Activated naive CD8-positive, alpha-beta T cell (primary cell): Measurements from ENCODE around the gene ZBED1.
"Not testable (repeated sequence)": the region's sequence is repeated elsewhere in the genome, so short reads cannot be mapped to it uniquely, and the experiment has no call there.

Experiments
- H3K27ac Mint-ChIP-seq: one replicate; pipeline ENCODE4 v1.8.0; 2021; ENCODE audit warnings: mixed read lengths
- H3K27me3 Mint-ChIP-seq: one replicate; pipeline ENCODE4 v1.8.0; 2021; ENCODE audit warnings: mixed read lengths
- H3K36me3 Mint-ChIP-seq: one replicate; pipeline ENCODE4 v1.8.0; 2021; ENCODE audit warnings: mixed read lengths
- H3K4me1 Mint-ChIP-seq: one replicate; pipeline ENCODE4 v1.8.0; 2021; ENCODE audit warnings: low read depth, mixed read lengths
- H3K4me3 Mint-ChIP-seq: one replicate; pipeline ENCODE4 v1.8.0; 2021; ENCODE audit warnings: mild to moderate bottlenecking, mixed read lengths
- H3K9me3 Mint-ChIP-seq: one replicate; pipeline ENCODE4 v1.8.0; 2021; ENCODE audit warnings: low read depth, mixed read lengths

The ZBED1 gene

DNA sequence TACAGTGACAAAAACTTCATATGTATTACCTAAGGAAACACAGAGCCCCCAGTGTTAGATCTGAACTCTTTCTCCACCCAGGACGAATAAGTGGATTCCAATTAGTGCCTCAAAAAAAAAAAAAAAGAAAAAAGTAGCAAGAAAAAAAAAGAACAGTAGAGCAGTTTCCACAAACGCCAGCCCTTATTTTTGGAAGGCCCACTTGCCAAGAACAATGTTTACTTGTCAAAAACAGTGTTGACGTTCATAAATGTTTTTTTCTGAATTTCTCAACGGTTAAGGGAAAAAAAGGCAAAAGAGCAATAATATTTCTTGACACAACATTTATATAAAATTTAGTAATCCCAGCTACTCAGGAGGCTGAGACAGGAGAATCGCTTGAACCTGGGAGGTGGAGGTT, 38.7 kb downstream of the ZBED1 start:
- no peak overlapping the region for H3K27ac Mint-ChIP-seq
- no peaks in the 10 kb centered on the region for H3K9me3 Mint-ChIP-seq
- peaks cover 1% of the 10 kb centered on the region for H3K4me1 Mint-ChIP-seq
- no peak overlapping the region for H3K4me3 Mint-ChIP-seq
- H3K27me3 Mint-ChIP-seq = no peaks in the 10 kb centered on the region
- H3K36me3 Mint-ChIP-seq = peaks cover 7% of the 10 kb centered on the region

DNA sequence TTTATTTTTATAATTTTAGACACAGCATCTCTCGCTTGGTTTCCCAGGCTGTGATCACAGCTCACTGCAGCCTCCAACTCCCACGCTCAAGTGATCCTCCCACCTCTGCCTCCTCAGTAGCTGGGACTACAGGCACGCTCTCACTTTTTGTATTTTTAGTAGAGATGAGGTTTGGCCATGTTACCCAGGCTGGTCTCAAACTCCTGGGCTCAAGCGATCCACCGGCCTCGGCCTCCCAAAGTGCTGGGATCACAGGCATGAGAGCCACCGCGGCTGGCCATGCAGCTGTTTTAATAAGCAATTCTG, 39.1 kb downstream of the ZBED1 start:
- Mint-ChIP-seq H3K27me3 (no peaks in the 10 kb centered on the region), H3K4me3 (no peak overlapping the region), H3K27ac (no peak overlapping the region), H3K9me3 (no peaks in the 10 kb centered on the region), H3K4me1 (peaks cover 3% of the 10 kb centered on the region), H3K36me3 (peaks cover 7% of the 10 kb centered on the region)

DNA sequence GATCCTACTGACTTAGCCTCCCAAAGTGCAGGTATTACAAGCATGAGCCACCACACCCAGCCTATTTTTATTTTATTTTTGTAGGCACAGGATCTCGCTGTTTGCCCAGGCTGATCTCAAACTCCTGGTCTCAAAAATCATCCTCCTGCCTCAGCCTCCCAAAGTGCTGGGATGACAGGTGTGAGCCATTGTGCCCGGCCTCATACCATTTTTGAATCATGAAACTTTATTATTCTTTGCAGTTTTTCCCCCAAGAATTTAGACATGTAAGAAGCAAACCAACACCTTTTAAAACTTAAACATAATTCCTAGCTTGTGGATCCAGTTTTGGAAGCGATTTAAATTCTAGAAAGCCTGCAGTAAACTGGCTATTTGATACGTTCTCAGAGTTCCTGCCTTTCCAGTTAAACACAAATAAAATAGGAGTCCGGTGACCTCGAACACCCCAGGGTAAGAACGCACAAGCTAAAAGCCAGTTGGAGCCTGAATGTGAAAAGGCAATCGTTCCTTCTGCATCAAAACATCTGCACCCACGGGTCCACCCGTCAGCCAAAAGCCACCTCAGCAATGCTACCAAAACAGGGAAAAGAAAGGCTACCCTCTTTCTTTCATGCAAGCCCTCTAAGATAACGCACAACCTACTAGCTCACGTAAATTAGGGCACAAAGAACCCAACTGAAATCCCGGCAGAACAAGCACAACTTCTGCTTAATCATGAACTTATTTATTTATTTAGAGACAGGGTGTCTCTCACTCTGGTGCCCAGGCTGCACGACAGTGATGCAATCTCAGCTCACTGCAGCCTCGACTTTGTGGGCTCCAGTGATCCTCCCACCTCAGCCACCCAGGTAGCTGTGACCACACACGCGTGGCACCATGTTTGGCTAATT, 39.7 kb downstream of the ZBED1 start:
- H3K9me3 Mint-ChIP-seq, H3K4me1 Mint-ChIP-seq, H3K36me3 Mint-ChIP-seq, H3K27ac Mint-ChIP-seq, H3K4me3 Mint-ChIP-seq, H3K27me3 Mint-ChIP-seq: not testable (repeated sequence)

DNA sequence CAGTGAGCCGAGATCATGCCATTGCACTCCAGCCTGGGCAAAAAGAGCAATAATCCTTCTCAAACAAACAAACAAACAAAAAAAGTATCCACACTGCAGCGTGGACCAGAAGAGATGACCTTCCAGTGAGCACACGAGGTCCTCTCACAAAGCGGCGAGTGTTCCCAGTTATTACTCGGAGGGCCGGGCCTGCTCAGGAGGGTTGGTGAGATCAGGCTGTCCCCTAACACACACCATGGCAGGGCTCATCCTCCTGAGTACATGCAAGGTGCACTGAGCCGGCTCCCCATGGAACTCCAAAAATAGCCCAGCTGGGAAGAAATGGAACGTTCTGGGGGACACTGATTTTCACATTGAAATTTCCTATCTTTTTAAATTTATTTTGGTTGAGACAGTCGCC, 40.7 kb downstream of the ZBED1 start:
- not testable (repeated sequence) for H3K4me3 Mint-ChIP-seq, H3K4me1 Mint-ChIP-seq, H3K27me3 Mint-ChIP-seq, H3K36me3 Mint-ChIP-seq, H3K9me3 Mint-ChIP-seq, H3K27ac Mint-ChIP-seq

DNA sequence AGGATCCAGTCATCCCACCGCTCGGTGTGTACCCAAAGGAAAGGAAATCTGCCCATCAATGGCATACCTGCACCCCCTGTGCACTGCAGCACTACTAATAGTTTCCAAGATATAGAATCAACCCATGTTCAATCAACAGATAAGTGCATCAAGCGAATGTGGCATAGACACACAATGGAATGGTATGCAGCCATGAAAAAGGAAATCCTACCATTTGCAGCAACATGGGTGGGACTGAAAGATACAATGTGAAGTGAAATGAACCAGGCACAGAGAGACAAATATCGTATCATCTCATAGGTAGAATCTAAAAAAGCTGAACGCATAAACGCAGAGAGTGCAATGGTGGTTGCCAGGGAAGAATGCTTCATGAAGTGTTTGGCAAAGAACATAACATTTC, 42.5 kb downstream of the ZBED1 start:
- H3K4me1 Mint-ChIP-seq = peaks cover 3% of the 10 kb centered on the region
- peaks cover 5% of the 10 kb centered on the region for H3K36me3 Mint-ChIP-seq
- H3K9me3 Mint-ChIP-seq = no peaks in the 10 kb centered on the region
- no peaks in the 10 kb centered on the region for H3K27me3 Mint-ChIP-seq
- no peak overlapping the region for H3K27ac Mint-ChIP-seq
- no peak overlapping the region for H3K4me3 Mint-ChIP-seq

DNA sequence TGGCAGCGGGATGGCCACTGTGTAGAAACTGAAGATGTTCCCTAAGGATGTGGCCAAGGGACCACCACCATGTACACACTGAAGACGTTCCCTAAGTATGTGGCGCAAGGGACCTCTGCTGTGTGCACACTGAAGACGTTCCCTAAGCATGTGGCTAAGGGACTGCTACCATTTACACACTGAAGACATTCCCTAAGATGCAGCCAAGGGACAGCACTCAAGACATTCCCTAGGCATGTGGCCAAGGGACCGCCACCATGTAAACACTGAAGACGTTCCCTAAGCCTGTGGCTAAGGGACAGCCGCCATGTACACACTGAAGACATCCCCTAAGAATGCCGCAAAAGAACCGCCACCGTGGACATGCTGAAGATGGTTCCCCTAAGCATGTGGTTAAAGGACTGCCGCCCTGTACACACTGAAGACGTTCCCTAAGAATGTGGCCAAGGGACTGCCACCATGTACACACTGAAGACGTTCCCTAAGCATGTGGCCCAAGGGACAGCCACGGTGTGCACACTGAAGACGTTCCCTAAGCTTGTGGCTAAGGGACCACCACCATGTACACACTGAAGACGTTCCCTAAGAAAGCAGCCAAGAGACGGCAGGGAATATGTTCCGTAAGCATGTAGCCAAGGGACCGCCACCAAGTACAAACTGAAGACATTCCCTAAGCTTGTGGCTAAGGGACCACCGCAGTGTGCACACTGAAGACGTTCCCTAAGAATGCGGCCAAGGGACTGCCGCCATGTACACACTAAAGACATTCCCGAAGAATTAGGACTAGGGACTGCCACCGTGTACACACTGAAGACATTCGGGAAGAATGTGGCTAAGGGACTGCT, 43.3 kb downstream of the ZBED1 start:
- H3K4me3 Mint-ChIP-seq = no peak overlapping the region
- H3K27me3 Mint-ChIP-seq = no peaks in the 10 kb centered on the region
- H3K9me3 Mint-ChIP-seq = no peaks in the 10 kb centered on the region
- H3K27ac Mint-ChIP-seq = no peak overlapping the region
- peaks cover 11% of the 10 kb centered on the region for H3K36me3 Mint-ChIP-seq
- peaks cover 3% of the 10 kb centered on the region for H3K4me1 Mint-ChIP-seq

DNA sequence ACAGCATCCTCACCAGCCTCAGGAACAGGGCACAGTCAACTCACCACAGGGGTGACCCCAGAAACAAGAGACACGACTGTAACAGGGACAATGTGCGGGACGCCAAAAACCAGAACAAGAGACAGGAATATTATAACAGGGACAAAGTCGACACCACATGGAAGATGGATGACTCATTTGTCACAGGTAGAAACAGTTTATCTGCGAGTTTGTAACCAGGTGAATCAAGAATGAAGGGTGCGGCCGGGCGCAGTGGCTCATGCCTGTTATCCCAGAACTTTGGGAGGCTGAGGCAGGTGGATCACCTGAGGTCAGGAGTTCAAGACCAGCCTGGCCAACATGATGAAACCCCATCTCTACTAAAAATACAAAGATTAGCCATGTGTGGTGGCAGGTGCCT, 44.7 kb downstream of the ZBED1 start:
- not testable (repeated sequence) for H3K9me3 Mint-ChIP-seq, H3K27ac Mint-ChIP-seq, H3K27me3 Mint-ChIP-seq, H3K4me3 Mint-ChIP-seq
- Mint-ChIP-seq H3K36me3 (peaks cover 12% of the 10 kb centered on the region), H3K4me1 (peaks cover 10% of the 10 kb centered on the region)

DNA sequence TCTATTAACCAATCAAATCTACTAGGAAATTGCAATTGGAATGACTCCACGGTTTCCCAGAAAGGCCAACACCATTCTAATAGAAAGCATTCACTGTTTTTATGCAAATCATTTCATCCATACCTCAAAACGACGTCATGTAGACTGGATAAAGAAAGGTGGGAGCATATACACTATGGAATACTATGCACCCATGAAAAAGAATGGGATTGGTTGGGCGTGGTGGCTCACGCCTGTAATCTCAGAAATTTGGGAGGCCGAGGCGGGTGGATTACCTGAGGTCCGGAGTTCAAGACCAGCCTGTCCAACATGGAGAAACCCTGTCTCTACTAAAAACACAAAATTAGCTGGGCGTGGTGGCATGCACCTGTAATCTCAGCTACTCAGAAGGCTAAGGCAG, 46.2 kb downstream of the ZBED1 start:
- H3K27me3 Mint-ChIP-seq, H3K27ac Mint-ChIP-seq, H3K9me3 Mint-ChIP-seq, H3K4me3 Mint-ChIP-seq: not testable (repeated sequence)
- peaks cover 15% of the 10 kb centered on the region for H3K4me1 Mint-ChIP-seq
- H3K36me3 Mint-ChIP-seq = peaks cover 12% of the 10 kb centered on the region

DNA sequence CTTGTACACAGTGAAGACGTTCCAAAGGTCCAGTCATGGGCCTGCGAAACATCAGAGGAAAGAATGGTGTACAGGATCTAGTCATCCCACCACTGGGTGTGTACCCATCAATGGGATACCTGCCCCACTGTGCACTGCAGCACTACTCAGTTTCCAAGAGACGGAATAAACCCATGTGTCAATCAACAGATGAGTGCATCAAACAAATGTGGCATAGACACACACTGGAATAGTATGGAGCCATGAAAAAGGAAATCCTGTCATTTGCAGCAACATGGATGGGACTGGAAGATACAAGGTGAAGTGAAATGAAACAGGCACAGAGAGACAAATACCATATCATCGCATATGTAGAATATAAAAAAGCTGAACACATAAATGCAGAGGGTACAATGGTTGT, 48.0 kb downstream of the ZBED1 start:
- Mint-ChIP-seq H3K27ac (no peak overlapping the region), H3K4me1 (peaks cover 15% of the 10 kb centered on the region), H3K27me3 (no peaks in the 10 kb centered on the region), H3K9me3 (no peaks in the 10 kb centered on the region), H3K4me3 (no peak overlapping the region), H3K36me3 (peaks cover 10% of the 10 kb centered on the region)

DNA sequence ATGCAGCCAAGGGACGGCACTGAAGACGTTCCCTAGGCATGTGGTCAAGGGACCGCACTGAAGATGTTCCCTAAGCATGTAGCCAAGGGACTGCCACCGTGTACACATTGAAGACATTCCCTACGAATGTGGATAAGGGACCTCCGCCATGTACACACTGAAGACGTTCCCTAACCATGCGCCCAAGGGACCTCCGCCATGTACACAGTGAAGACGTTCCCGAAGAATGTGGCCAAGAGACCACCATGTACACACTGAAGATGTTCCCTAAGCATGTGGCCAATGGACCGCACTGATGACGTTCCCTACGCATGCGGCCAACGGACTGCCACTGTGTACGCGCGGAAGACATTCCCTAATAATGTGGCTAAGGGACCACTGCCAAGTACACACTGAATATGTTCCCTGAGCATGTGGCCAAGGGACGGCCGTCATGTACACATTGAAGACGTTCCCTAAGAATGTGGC, 48.4 kb downstream of the ZBED1 start:
- Mint-ChIP-seq H3K4me3 (no peak overlapping the region), H3K27me3 (no peaks in the 10 kb centered on the region), H3K36me3 (peaks cover 9% of the 10 kb centered on the region), H3K27ac (no peak overlapping the region), H3K4me1 (peaks cover 15% of the 10 kb centered on the region), H3K9me3 (no peaks in the 10 kb centered on the region)

DNA sequence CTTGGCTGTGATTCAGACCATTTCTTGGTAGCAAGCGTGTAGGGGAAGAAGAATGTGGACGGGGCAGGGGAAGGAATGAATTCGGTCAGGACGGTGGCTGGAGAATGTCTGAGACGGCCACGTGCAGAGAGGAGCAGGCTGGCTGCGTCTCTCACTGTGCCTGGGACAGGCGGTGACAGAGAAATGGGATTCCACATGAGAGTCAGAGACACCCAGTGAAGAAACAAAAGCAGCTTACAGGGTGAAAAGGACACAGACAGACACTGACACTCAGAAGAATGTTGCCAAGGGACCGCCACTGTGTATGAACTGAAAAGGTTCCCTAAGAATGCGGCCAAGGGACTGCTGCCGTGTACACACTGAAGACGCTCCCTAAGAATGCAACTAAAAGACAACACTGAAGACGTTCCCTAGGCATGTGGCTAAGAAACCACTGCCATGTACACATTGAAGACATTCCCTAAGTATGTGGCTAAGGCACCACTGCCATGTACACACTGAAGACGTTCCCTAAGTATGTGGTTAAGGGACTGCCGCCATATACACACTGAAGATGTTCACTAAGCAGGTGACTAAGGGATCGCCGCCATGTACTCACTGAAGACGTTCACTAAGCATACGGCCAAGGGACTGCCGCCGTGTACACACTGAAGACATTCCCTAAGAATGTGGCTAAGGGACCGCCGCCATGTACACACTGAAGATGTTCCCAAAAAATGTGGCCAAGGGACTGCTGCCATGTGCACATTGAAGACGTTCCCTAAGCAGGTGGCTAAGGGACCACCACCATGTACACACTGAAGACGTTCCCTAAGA, 49.1 kb downstream of the ZBED1 start:
- H3K4me1 Mint-ChIP-seq = peaks cover 13% of the 10 kb centered on the region
- H3K27me3 Mint-ChIP-seq = no peaks in the 10 kb centered on the region
- no peak overlapping the region for H3K4me3 Mint-ChIP-seq
- H3K27ac Mint-ChIP-seq = no peak overlapping the region
- H3K36me3 Mint-ChIP-seq = peaks cover 7% of the 10 kb centered on the region
- H3K9me3 Mint-ChIP-seq = no peaks in the 10 kb centered on the region

DNA sequence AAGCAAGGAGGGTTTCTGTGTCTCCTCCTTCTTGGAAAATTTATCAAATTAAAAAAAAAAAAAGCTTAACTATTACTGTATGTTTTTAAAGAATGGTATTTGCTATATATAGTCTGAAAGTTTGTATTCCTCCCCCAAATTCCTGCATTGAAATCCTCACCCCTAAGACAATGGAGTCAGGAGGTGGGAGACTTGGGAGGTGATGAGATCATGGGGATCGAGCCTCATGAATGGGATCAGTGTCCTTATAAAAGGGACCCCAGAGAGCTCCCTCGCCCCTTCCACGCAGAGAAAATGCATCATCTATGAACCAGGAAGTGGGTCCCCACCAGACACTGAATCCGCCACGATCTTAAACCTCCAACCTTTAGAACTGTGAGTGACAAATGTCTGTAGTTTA, 50.1 kb downstream of the ZBED1 start:
- Mint-ChIP-seq H3K4me3 (no peak overlapping the region), H3K36me3 (peaks cover 7% of the 10 kb centered on the region), H3K4me1 (peaks cover 12% of the 10 kb centered on the region), H3K9me3 (no peaks in the 10 kb centered on the region), H3K27me3 (no peaks in the 10 kb centered on the region), H3K27ac (no peak overlapping the region)

DNA sequence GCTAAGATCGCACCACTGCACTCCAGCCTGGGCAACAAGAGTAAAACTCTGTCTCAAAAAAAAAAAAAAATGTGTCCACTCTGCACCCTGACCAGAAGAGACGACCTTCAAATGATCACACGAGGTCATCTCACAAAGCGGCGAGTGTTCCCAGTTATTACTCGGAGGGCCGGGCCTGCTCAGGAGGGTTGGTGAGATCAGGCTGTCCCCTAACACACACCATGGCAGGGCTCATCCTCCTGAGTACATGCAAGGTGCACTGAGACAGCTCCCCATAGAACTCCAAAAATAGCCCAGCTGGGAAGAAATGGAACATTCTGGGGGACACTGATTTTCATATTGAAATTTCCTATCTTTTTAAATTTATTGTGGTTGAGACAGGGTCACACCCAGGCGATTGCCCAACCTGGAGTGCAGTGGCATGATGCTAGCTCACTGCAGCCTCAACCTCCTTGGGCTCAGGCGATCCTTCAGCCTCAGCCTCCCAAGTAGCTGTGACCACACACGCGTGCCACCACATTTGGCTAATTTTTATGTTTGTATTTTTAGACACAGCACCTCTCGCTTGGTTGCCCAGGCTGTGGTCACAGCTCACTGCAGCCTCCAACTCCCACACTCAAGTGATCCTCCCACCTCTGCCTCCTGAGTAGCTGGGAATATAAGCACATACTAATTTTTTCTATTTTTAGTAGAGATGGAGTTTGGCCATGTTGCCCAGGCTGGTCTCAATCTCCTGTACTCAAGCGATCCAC, 51.5 kb downstream of the ZBED1 start:
- no peaks in the 10 kb centered on the region for H3K9me3 Mint-ChIP-seq
- peaks cover 12% of the 10 kb centered on the region for H3K4me1 Mint-ChIP-seq
- H3K27me3 Mint-ChIP-seq = no peaks in the 10 kb centered on the region
- no peak overlapping the region for H3K27ac Mint-ChIP-seq
- H3K36me3 Mint-ChIP-seq = peaks cover 7% of the 10 kb centered on the region
- H3K4me3 Mint-ChIP-seq = no peak overlapping the region

DNA sequence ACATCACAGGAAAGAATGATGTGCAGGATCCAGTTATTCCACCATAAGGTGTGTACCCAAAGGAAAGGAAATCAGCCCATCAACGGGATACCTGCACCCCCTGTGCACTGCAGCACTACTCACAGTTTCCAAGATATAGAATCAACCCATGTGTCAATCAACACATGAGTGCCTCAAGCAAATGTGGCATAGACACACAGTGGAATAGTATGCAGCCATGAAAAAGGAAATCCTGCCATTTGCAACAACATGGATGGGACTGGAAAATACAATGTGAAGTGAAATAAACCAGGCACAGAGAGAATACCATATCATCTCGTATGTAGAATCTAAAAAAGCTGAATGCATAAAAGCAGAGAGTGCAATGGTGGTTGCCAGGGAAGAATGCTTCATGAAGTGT, 53.3 kb downstream of the ZBED1 start:
- no peaks in the 10 kb centered on the region for H3K9me3 Mint-ChIP-seq
- peaks cover under 1% of the 10 kb centered on the region for H3K36me3 Mint-ChIP-seq
- no peak overlapping the region for H3K27ac Mint-ChIP-seq
- peaks cover 12% of the 10 kb centered on the region for H3K4me1 Mint-ChIP-seq
- no peaks in the 10 kb centered on the region for H3K27me3 Mint-ChIP-seq
- no peak overlapping the region for H3K4me3 Mint-ChIP-seq
